OCI-LY3 (cell line): Measurements from ENCODE around the gene EFCAB10.

Experiments used
- H2AFZ ChIP-seq: fragments of 200-600, 300-600 bp; shearing (Covaris generic); 2 replicates; pipeline ENCODE4 v1.6.0; 2014; ENCODE audit warnings: antibody characterized with exemption, low read depth, low read length
- H3K27ac ChIP-seq: fragments of 200-600, 300-600 bp; sonication (generic); 2 replicates; pipeline ENCODE4 v1.5.1; 2014; ENCODE audit warnings: mild to moderate bottlenecking, low read length, moderate library complexity, mixed read lengths
- H3K27me3 ChIP-seq: fragments of 200-600, 300-600 bp; sonication (generic); 2 replicates; pipeline ENCODE4 v1.6.1; 2014; ENCODE audit warnings: low read depth, low read length, mixed read lengths
- H3K36me3 ChIP-seq: fragments of 200-600, 300-600 bp; sonication (generic); replicated peaks from 2 replicates; pipeline ENCODE3; 2014; ENCODE audit warnings: low read depth, low read length, mixed read lengths
- H3K4me1 ChIP-seq: fragments of 300-600, 200-600 bp; sonication (generic); 2 replicates; pipeline ENCODE4 v1.6.1; 2014; ENCODE audit warnings: low read length, mixed read lengths
- H3K4me2 ChIP-seq: fragments of 200-600, 300-600 bp; sonication (generic); 2 replicates; pipeline ENCODE4 v1.6.1; 2014; ENCODE audit warnings: low read length, mixed read lengths
- H3K4me3 ChIP-seq: fragments of 300-600, 200-600 bp; sonication (generic); 2 replicates; pipeline ENCODE4 v1.5.1; 2014; ENCODE audit warnings: antibody characterized with exemption, mild to moderate bottlenecking, low read length, moderate library complexity
- H3K79me2 ChIP-seq: fragments of 300-600, 200-600 bp; shearing (Covaris generic); 2 replicates; pipeline ENCODE4 v1.6.1; 2014; ENCODE audit warnings: mild to moderate bottlenecking, low read length, mixed read lengths
- H3K9ac ChIP-seq: fragments of 300-600, 200-600 bp; shearing (Covaris generic); 2 replicates; pipeline ENCODE4 v1.6.0; 2014; ENCODE audit warnings: mild to moderate bottlenecking, low read length, moderate library complexity
- H3K9me3 ChIP-seq: fragments of 200-600, 300-600 bp; shearing (Covaris generic); 2 replicates; pipeline ENCODE4 v1.6.1; 2014; ENCODE audit warnings: low read length, mixed read lengths; ENCODE audit not compliant: insufficient read depth
- H4K20me1 ChIP-seq: fragments of 200-600, 300-600 bp; sonication (generic); 2 replicates; pipeline ENCODE4 v1.6.1; 2016; ENCODE audit warnings: low read length, mixed read lengths; ENCODE audit not compliant: insufficient read depth
- CTCF ChIP-seq: fragments of 200-600, 300-600 bp; sonication (generic); IDR thresholded peaks from 2 replicates; pipeline ENCODE4 v1.5.1; 2014; ENCODE audit warnings: antibody characterized with exemption, low read length, low read depth
- EZH2phosphoT487 ChIP-seq: fragments of 200-600 bp; shearing (Covaris generic); IDR thresholded peaks from 2 replicates; pipeline ENCODE4 v1.6.1; 2018; ENCODE audit warnings: antibody characterized with exemption, mixed run types, low read depth

Gene EFCAB10

GRCh38 chr7:105581066-105581811 lies at the start of gene EFCAB10:
TSS of gene EFCAB10 (minus strand) at chr7:105581493. CDS start at chr7:105581463, 30 bp downstream.
- TF ChIP-seq CTCF (no peak; the same call in 1 of the 2 replicates), EZH2phosphoT487 (no peak)
- Histone ChIP-seq H3K27me3 (no peaks in the 10 kb centered on the region), H3K79me2 (no peaks in the 10 kb centered on the region), H3K36me3 (no peaks in the 10 kb centered on the region), H3K4me2 (peak within 1 kb of the TSS; percentile 88), H4K20me1 (no peaks in the 10 kb centered on the region), H3K4me3 (peak within 1 kb of the TSS; percentile 90), H3K9me3 (no peaks in the 10 kb centered on the region), H3K9ac (peak within 1 kb of the TSS; percentile 51), H3K4me1 (peaks cover 4% of the 10 kb centered on the region; the same call in 1 of the 2 replicates), H2AFZ (peak within 1 kb of the TSS; percentile 98), H3K27ac (no peak within 1 kb of the TSS)

GRCh38 chr7:105625986-105626385 lies 44.7 kb upstream of the EFCAB10 start:
- H3K9me3 ChIP-seq, result no peaks in the 10 kb centered on the region
- TF ChIP-seq CTCF, result no peak
- no peak for TF ChIP-seq EZH2phosphoT487
- H3K27me3 ChIP-seq, result no peaks in the 10 kb centered on the region
- H4K20me1 ChIP-seq, result no peaks in the 10 kb centered on the region
- H3K4me3 ChIP-seq, result no peak overlapping the region
- no peak overlapping the region for H2AFZ ChIP-seq
- no peak overlapping the region for H3K4me2 ChIP-seq
- H3K36me3 ChIP-seq, result peaks cover 4% of the 10 kb centered on the region
- H3K79me2 ChIP-seq, result no peaks in the 10 kb centered on the region
- H3K9ac ChIP-seq, result no peak overlapping the region
- H3K4me1 ChIP-seq, result peaks cover 7% of the 10 kb centered on the region; the same call in 1 of the 2 replicates
- H3K27ac ChIP-seq, result no peak overlapping the region

GRCh38 chr7:105623906-105624305 lies 42.6 kb upstream of the EFCAB10 start:
- H2AFZ ChIP-seq, result no peak overlapping the region
- H3K4me3 ChIP-seq, result no peak overlapping the region
- H3K79me2 ChIP-seq, result no peaks in the 10 kb centered on the region
- peaks cover 4% of the 10 kb centered on the region for H3K36me3 ChIP-seq
- peaks cover 7% of the 10 kb centered on the region; the same call in 1 of the 2 replicates for H3K4me1 ChIP-seq
- H3K27ac ChIP-seq, result no peak overlapping the region
- H4K20me1 ChIP-seq, result no peaks in the 10 kb centered on the region
- TF ChIP-seq EZH2phosphoT487, result no peak
- TF ChIP-seq CTCF, result no peak
- no peak overlapping the region for H3K4me2 ChIP-seq
- H3K9ac ChIP-seq, result no peak overlapping the region
- no peaks in the 10 kb centered on the region for H3K9me3 ChIP-seq
- H3K27me3 ChIP-seq, result no peaks in the 10 kb centered on the region

GRCh38 chr7:105623378-105623777 lies 42.1 kb upstream of the EFCAB10 start:
- Histone ChIP-seq H3K79me2 (no peaks in the 10 kb centered on the region), H3K36me3 (peaks cover 4% of the 10 kb centered on the region), H3K4me1 (peaks cover 7% of the 10 kb centered on the region; the same call in 1 of the 2 replicates), H3K4me2 (no peak overlapping the region), H2AFZ (no peak overlapping the region), H3K9ac (no peak overlapping the region), H3K4me3 (no peak overlapping the region), H3K27ac (no peak overlapping the region), H3K27me3 (no peaks in the 10 kb centered on the region), H3K9me3 (no peaks in the 10 kb centered on the region), H4K20me1 (no peaks in the 10 kb centered on the region)
- TF ChIP-seq EZH2phosphoT487, result no peak
- no peak for TF ChIP-seq CTCF
